CD14-positive monocyte (primary cell): Measurements from ENCODE around the gene SLC1A1. TPM values are rescaled to one million over a fixed set of nuclear protein-coding genes. Genes with fewer than 3 reads are reported as not detected.

Source experiments
- DNase-seq, 3 donors: peaks; one replicate each; pipeline ENCODE4 v3.0.0-alpha.2; 2011 to 2022
- H2AFZ ChIP-seq: 2 replicates; pipeline ENCODE4 v1.6.0; 2012; ENCODE audit warnings: mild to moderate bottlenecking, low read depth, low read length, inconsistent platforms; ENCODE audit not compliant: insufficient read depth, poor library complexity, severe bottlenecking
- H3K27ac ChIP-seq, 2 donors: 1 replicate in 1 of 2; 2 replicates in 1 of 2; pipeline ENCODE4 v1.5.1; 2012 to 2013; ENCODE audit warnings: low read length in 2 of 2, control low read depth in 1 of 2, inconsistent platforms in 1 of 2, low read depth in 1 of 2, mild to moderate bottlenecking in 1 of 2
- H3K27me3 ChIP-seq, 2 donors: one replicate each; pipeline versions ENCODE4 v1.6.0 to v1.6.1; 2011 to 2013; ENCODE audit warnings: low read length in 2 of 2; ENCODE audit not compliant: control insufficient read depth in 2 of 2, insufficient read depth in 2 of 2
- H3K36me3 ChIP-seq, 2 donors: replicated peaks in 1 of 2; 1 replicate in 1 of 2; 2 replicates in 1 of 2; pipeline versions ENCODE4 v1.5.1 to v1.6.1; 2012 to 2013; ENCODE audit warnings: low read length in 2 of 2, control low read depth in 1 of 2, inconsistent platforms in 1 of 2, mild to moderate bottlenecking in 1 of 2; ENCODE audit not compliant: insufficient read depth in 2 of 2, control insufficient read depth in 1 of 2
- H3K4me1 ChIP-seq, 2 donors: 1 replicate in 1 of 2; 2 replicates in 1 of 2; pipeline versions ENCODE4 v1.5.1 to v1.6.1; 2012 to 2013; ENCODE audit warnings: low read length in 2 of 2, control low read depth in 1 of 2, inconsistent platforms in 1 of 2, mild to moderate bottlenecking in 1 of 2, moderate library complexity in 1 of 2; ENCODE audit not compliant: insufficient read depth in 2 of 2, control insufficient read depth in 1 of 2
- H3K4me2 ChIP-seq: replicated peaks from 2 replicates; pipeline ENCODE3; 2012; ENCODE audit warnings: low read length, moderate library complexity, mild to moderate bottlenecking; ENCODE audit not compliant: poor library complexity, severe bottlenecking; ENCODE audit errors: extremely low read depth
- H3K4me3 ChIP-seq, 3 experiments: fragments of 200-600 bp in 1 of 3; sonication (generic) in 1 of 3; replicated peaks in 1 of 3; 1 replicate in 2 of 3; 2 replicates in 1 of 3; pipeline ENCODE4 v1.5.1; 2011 to 2013; ENCODE audit warnings: low read length in 3 of 3, mild to moderate bottlenecking in 3 of 3, control low read depth in 2 of 3, low read depth in 2 of 3, inconsistent platforms in 1 of 3, moderate library complexity in 1 of 3
- H3K79me2 ChIP-seq: 2 replicates; pipeline ENCODE4 v1.6.0; 2012; ENCODE audit warnings: mild to moderate bottlenecking, control low read depth, inconsistent platforms, low read length, moderate library complexity; ENCODE audit not compliant: insufficient read depth
- H3K9ac ChIP-seq: 2 replicates; pipeline ENCODE4 v1.6.0; 2017; ENCODE audit warnings: low read length, mild to moderate bottlenecking; ENCODE audit not compliant: insufficient read depth, poor library complexity, severe bottlenecking
- H3K9me3 ChIP-seq, 2 donors: replicated peaks in 1 of 2; 1 replicate in 1 of 2; 2 replicates in 1 of 2; pipeline versions ENCODE4 v1.5.1 to v1.6.1; 2012 to 2013; ENCODE audit warnings: low read length in 2 of 2, control low read depth in 1 of 2; ENCODE audit not compliant: control insufficient read depth in 1 of 2, insufficient read depth in 1 of 2
- H4K20me1 ChIP-seq: 2 replicates; pipeline ENCODE4 v1.6.0; 2012; ENCODE audit warnings: mild to moderate bottlenecking, low read length, control low read depth, moderate library complexity; ENCODE audit not compliant: insufficient read depth
- H3K27ac Mint-ChIP-seq, 7 donors: one replicate each; pipeline ENCODE4 v1.8.0; 2020; ENCODE audit warnings: mild to moderate bottlenecking in 7 of 7, mixed read lengths in 7 of 7, moderate library complexity in 6 of 7, inconsistent platforms in 2 of 7
- H3K27me3 Mint-ChIP-seq, 3 donors: one replicate each; pipeline ENCODE4 v1.8.0; 2021 to 2022; ENCODE audit warnings: low read depth in 3 of 3, mild to moderate bottlenecking in 3 of 3, mixed read lengths in 3 of 3, moderate library complexity in 3 of 3, inconsistent platforms in 1 of 3
- H3K36me3 Mint-ChIP-seq, 2 donors: one replicate each; pipeline ENCODE4 v1.8.0; 2020; ENCODE audit warnings: mixed read lengths in 2 of 2, inconsistent platforms in 1 of 2, mild to moderate bottlenecking in 1 of 2
- H3K4me1 Mint-ChIP-seq: one replicate; pipeline ENCODE4 v1.8.0; 2020; ENCODE audit warnings: mild to moderate bottlenecking, mixed read lengths
- H3K4me3 Mint-ChIP-seq, 2 donors: one replicate each; pipeline ENCODE4 v1.8.0; 2020; ENCODE audit warnings: mild to moderate bottlenecking in 2 of 2, mixed read lengths in 2 of 2, moderate library complexity in 1 of 2
- H3K9me3 Mint-ChIP-seq, 7 donors: one replicate each; pipeline ENCODE4 v1.8.0; 2020 to 2022; ENCODE audit warnings: mixed read lengths in 7 of 7, mild to moderate bottlenecking in 6 of 7, moderate library complexity in 6 of 7, inconsistent platforms in 2 of 7
- CTCF ChIP-seq: fragments of 200-600 bp; IDR thresholded peaks from one replicate; pipeline ENCODE4 v1.8.0; 2022; ENCODE audit warnings: antibody characterized with exemption, mild to moderate bottlenecking
- WGBS: methylation state at CpG from one replicate; pipeline ENCODE4 v1.1.5; 2013; ENCODE audit warnings: missing lambda C conversion rate; ENCODE audit not compliant: insufficient coverage; 5-methylcytosine and 5-hydroxymethylcytosine counted together
- intact Hi-C, 2 donors: fragments of 100-400 bp; cut with micrococcal nuclease; formaldehyde crosslinking; loops; one replicate each; pipeline versions ENCODE4 v1.15.0 to v1.15.1; 2023
- polyA plus RNA-seq, 3 donors: library from polyadenylated mRNA; depleted of rRNA in 1 of 3; unstranded in 2 of 3; stranded (reverse) in 1 of 3; fragments of 300-500 nt in 2 of 3; fragments of >200 nt in 1 of 3; fragmentation: Illumina TruSeq in 2 of 3; gene quantifications; 1 replicate in 2 of 3; 2 replicates in 1 of 3; pipeline ENCODE4 v1.2.3, GENCODE V29; 2012 to 2021

The SLC1A1 gene
- polyA plus RNA-seq, 3 donors = not detected

GRCh38 chr9:4572184-4572826 lies 82.0 kb downstream of the SLC1A1 start:
- Mint-ChIP-seq H3K9me3 (peaks cover 0 to 5% (median 0%) of the 10 kb centered on the region in 7 donors), H3K27me3 (peaks cover 2 to 7% (median 5%) of the 10 kb centered on the region in 3 donors), H3K36me3 (no peaks in the 10 kb centered on the region), H3K4me1 (no peaks in the 10 kb centered on the region), H3K4me3 (no peak overlapping the region), H3K27ac (no peak overlapping the region)
- no peak for TF ChIP-seq CTCF
- Histone ChIP-seq H3K27ac (no peak overlapping the region), H2AFZ (no peak overlapping the region), H3K9me3 (no peaks in the 10 kb centered on the region), H3K36me3 (no peaks in the 10 kb centered on the region), H3K4me3 (no peak overlapping the region), H3K4me2 (no peak overlapping the region), H3K27me3 (no peaks in the 10 kb centered on the region), H3K9ac (no peak overlapping the region), H3K79me2 (no peaks in the 10 kb centered on the region), H4K20me1 (no peaks in the 10 kb centered on the region), H3K4me1 (no peaks in the 10 kb centered on the region)
- intact Hi-C loops = no loop called here
- no peak for DNase-seq
- WGBS = 53% methylated on average over 2 of the region's 5 CpGs

- Mint-ChIP-seq H3K27ac (no peak overlapping the region), H3K36me3 (no peaks in the 10 kb centered on the region), H3K9me3 (peaks cover 0 to 4% (median 0%) of the 10 kb centered on the region in 7 donors), H3K4me3 (no peak overlapping the region), H3K27me3 (peaks cover 6 to 8% (median 7%) of the 10 kb centered on the region in 3 donors), H3K4me1 (no peaks in the 10 kb centered on the region)
- Histone ChIP-seq H3K79me2 (no peaks in the 10 kb centered on the region), H2AFZ (no peak overlapping the region), H3K4me1 (no peaks in the 10 kb centered on the region), H3K9ac (no peak overlapping the region), H4K20me1 (no peaks in the 10 kb centered on the region), H3K36me3 (no peaks in the 10 kb centered on the region), H3K27ac (no peak overlapping the region), H3K4me3 (no peak overlapping the region), H3K27me3 (no peaks in the 10 kb centered on the region), H3K4me2 (no peak overlapping the region), H3K9me3 (no peaks in the 10 kb centered on the region)
- TF ChIP-seq CTCF = no peak
- WGBS = 79% methylated on average over 2 of the region's 4 CpGs
- intact Hi-C loops = no loop called here
- no peak for DNase-seq
Observed at GRCh38 chr9:4573176-4573575, 82.9 kb downstream of the SLC1A1 start.
